SK-N-SH treated with all-trans-retinoic acid at 6 μM for 48 hours (cell line): ENCODE measurements around the gene SLC25A42.

Experiments
- CSDC2 ChIP-seq: fragments of 250-450 bp; sonication (Bioruptor Pico); IDR thresholded peaks from 2 replicates; pipeline ENCODE4 v1.5.0; 2020; ENCODE audit warnings: mild to moderate bottlenecking, moderate library complexity
- PPARA ChIP-seq: fragments of 250-450 bp; sonication (Bioruptor Pico); IDR thresholded peaks from 2 replicates; pipeline ENCODE4 v1.5.0; 2020; ENCODE audit warnings: mild to moderate bottlenecking, borderline replicate concordance
- SNAI2 ChIP-seq: fragments of 250-450 bp; sonication (Bioruptor Pico); IDR thresholded peaks from 2 replicates; pipeline ENCODE4 v1.5.0; 2020; ENCODE audit warnings: mild to moderate bottlenecking, moderate library complexity
- TCF4 ChIP-seq: fragments of 250-450 bp; sonication (Bioruptor Pico); IDR thresholded peaks from 2 replicates; pipeline ENCODE4 v1.8.0; 2021; ENCODE audit warnings: mild to moderate bottlenecking, moderate library complexity, borderline replicate concordance
- TF ChIP-seq, protein P1 (sequence below): fragments of 250-450 bp; sonication (Bioruptor Pico); IDR thresholded peaks from 2 replicates; pipeline ENCODE4 v1.8.0; 2020; ENCODE audit warnings: mild to moderate bottlenecking, moderate library complexity, borderline replicate concordance

DNA sequence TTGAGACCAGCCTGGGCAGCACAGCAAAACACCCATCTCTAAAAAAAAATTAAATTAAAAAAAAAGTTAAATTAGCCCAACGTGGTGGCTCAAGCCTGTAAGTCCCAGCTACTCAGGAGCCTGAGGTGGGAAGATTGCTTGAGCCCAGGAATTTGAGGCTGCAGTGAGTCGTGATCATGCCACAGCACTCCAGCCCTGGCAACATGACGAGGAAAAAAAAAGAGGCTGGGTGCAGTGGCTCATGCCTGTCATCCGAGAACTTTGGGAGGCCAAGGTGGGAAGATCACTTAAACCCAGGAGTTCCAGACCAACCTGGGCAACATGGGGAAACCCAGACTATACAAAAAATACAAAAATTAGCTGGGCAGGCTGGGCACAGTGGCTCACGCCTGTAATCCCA, 76.7 kb downstream of the SLC25A42 start:
- TF ChIP-seq PPARA (CRISPR knock-in tag) = no peak
- TF ChIP-seq CSDC2 (CRISPR knock-in tag) = no peak
- no peak for TF ChIP-seq TCF4 (CRISPR knock-in tag)
- TF ChIP-seq SNAI2 (CRISPR knock-in tag) = no peak
- TF ChIP-seq, protein P1, sequence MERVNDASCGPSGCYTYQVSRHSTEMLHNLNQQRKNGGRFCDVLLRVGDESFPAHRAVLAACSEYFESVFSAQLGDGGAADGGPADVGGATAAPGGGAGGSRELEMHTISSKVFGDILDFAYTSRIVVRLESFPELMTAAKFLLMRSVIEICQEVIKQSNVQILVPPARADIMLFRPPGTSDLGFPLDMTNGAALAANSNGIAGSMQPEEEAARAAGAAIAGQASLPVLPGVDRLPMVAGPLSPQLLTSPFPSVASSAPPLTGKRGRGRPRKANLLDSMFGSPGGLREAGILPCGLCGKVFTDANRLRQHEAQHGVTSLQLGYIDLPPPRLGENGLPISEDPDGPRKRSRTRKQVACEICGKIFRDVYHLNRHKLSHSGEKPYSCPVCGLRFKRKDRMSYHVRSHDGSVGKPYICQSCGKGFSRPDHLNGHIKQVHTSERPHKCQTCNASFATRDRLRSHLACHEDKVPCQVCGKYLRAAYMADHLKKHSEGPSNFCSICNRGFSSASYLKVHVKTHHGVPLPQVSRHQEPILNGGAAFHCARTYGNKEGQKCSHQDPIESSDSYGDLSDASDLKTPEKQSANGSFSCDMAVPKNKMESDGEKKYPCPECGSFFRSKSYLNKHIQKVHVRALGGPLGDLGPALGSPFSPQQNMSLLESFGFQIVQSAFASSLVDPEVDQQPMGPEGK (CRISPR knock-in tag) = no peak
